ENCODE data around the gene AGMO. TPM values are rescaled to one million over a fixed set of nuclear protein-coding genes. Genes with fewer than 3 reads are reported as not detected.

Gene AGMO
- total and polyA plus RNA-seq, 2 experiments from 2014 or later, result 0.42 to 0.55 TPM

DNA sequence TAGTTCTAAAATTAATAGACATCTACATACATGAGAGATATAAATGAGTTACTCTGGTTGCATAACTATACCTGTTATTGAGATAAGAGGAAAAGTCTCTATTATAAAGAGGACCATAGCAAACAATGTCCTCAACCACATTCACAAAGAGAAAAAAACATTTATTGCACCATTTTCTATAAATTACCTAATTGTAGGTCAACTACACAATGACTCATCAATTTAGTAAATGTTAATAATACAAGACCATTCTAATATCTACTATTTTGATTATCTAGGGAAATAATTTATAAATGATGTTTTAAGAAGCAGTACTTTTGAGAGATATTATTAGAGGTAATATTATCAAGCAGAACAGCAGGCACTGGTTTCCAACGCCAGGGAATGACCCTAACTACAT, 246.1 kb downstream of the AGMO start:
- Histone ChIP-seq H4K20me1 (replicated peaks; ENCODE audit: insufficient read depth) (no peaks in the 10 kb centered on the region), H2AFZ (no peak overlapping the region), H3F3A (replicated peaks; ENCODE audit: low read depth) (no peaks in the 10 kb centered on the region), H3K27ac (ENCODE audit: low read depth) (no peak overlapping the region), H3K27me3 (ENCODE audit: insufficient read depth) (no peaks in the 10 kb centered on the region), H3K4me2 (no peak overlapping the region), H3K9me2 (ENCODE audit: insufficient read depth) (no peaks in the 10 kb centered on the region), H3K79me2 (replicated peaks; ENCODE audit: insufficient read depth) (no peaks in the 10 kb centered on the region), H3K4me1 (ENCODE audit: insufficient read depth) (no peaks in the 10 kb centered on the region), H3K36me3 (ENCODE audit: insufficient read depth) (no peaks in the 10 kb centered on the region), H3K4me3 (no peak overlapping the region)
- TF ChIP-seq, protein P1, sequence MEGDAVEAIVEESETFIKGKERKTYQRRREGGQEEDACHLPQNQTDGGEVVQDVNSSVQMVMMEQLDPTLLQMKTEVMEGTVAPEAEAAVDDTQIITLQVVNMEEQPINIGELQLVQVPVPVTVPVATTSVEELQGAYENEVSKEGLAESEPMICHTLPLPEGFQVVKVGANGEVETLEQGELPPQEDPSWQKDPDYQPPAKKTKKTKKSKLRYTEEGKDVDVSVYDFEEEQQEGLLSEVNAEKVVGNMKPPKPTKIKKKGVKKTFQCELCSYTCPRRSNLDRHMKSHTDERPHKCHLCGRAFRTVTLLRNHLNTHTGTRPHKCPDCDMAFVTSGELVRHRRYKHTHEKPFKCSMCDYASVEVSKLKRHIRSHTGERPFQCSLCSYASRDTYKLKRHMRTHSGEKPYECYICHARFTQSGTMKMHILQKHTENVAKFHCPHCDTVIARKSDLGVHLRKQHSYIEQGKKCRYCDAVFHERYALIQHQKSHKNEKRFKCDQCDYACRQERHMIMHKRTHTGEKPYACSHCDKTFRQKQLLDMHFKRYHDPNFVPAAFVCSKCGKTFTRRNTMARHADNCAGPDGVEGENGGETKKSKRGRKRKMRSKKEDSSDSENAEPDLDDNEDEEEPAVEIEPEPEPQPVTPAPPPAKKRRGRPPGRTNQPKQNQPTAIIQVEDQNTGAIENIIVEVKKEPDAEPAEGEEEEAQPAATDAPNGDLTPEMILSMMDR (conservative IDR thresholded peaks at IDR 0.05; ENCODE audit: low read depth in 2 of 2), result no peak
- TF ChIP-seq STAT1 (IDR thresholded peaks at IDR 0.05; ENCODE audit: unreplicated experiment) (no peak), CREB1 (CRISPR knock-in tag; IDR thresholded peaks at IDR 0.05; ENCODE audit: low read depth) (no peak), POLR2AphosphoS5 (IDR thresholded peaks at IDR 0.05; ENCODE audit: low read depth) (no peak), NANOG (IDR thresholded peaks at IDR 0.05; ENCODE audit: borderline replicate concordance) (no peak)
- TF ChIP-seq, protein P2, sequence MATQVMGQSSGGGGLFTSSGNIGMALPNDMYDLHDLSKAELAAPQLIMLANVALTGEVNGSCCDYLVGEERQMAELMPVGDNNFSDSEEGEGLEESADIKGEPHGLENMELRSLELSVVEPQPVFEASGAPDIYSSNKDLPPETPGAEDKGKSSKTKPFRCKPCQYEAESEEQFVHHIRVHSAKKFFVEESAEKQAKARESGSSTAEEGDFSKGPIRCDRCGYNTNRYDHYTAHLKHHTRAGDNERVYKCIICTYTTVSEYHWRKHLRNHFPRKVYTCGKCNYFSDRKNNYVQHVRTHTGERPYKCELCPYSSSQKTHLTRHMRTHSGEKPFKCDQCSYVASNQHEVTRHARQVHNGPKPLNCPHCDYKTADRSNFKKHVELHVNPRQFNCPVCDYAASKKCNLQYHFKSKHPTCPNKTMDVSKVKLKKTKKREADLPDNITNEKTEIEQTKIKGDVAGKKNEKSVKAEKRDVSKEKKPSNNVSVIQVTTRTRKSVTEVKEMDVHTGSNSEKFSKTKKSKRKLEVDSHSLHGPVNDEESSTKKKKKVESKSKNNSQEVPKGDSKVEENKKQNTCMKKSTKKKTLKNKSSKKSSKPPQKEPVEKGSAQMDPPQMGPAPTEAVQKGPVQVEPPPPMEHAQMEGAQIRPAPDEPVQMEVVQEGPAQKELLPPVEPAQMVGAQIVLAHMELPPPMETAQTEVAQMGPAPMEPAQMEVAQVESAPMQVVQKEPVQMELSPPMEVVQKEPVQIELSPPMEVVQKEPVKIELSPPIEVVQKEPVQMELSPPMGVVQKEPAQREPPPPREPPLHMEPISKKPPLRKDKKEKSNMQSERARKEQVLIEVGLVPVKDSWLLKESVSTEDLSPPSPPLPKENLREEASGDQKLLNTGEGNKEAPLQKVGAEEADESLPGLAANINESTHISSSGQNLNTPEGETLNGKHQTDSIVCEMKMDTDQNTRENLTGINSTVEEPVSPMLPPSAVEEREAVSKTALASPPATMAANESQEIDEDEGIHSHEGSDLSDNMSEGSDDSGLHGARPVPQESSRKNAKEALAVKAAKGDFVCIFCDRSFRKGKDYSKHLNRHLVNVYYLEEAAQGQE (IDR thresholded peaks at IDR 0.05; ENCODE audit: unreplicated experiment), result no peak
- TF ChIP-seq, protein P3, sequence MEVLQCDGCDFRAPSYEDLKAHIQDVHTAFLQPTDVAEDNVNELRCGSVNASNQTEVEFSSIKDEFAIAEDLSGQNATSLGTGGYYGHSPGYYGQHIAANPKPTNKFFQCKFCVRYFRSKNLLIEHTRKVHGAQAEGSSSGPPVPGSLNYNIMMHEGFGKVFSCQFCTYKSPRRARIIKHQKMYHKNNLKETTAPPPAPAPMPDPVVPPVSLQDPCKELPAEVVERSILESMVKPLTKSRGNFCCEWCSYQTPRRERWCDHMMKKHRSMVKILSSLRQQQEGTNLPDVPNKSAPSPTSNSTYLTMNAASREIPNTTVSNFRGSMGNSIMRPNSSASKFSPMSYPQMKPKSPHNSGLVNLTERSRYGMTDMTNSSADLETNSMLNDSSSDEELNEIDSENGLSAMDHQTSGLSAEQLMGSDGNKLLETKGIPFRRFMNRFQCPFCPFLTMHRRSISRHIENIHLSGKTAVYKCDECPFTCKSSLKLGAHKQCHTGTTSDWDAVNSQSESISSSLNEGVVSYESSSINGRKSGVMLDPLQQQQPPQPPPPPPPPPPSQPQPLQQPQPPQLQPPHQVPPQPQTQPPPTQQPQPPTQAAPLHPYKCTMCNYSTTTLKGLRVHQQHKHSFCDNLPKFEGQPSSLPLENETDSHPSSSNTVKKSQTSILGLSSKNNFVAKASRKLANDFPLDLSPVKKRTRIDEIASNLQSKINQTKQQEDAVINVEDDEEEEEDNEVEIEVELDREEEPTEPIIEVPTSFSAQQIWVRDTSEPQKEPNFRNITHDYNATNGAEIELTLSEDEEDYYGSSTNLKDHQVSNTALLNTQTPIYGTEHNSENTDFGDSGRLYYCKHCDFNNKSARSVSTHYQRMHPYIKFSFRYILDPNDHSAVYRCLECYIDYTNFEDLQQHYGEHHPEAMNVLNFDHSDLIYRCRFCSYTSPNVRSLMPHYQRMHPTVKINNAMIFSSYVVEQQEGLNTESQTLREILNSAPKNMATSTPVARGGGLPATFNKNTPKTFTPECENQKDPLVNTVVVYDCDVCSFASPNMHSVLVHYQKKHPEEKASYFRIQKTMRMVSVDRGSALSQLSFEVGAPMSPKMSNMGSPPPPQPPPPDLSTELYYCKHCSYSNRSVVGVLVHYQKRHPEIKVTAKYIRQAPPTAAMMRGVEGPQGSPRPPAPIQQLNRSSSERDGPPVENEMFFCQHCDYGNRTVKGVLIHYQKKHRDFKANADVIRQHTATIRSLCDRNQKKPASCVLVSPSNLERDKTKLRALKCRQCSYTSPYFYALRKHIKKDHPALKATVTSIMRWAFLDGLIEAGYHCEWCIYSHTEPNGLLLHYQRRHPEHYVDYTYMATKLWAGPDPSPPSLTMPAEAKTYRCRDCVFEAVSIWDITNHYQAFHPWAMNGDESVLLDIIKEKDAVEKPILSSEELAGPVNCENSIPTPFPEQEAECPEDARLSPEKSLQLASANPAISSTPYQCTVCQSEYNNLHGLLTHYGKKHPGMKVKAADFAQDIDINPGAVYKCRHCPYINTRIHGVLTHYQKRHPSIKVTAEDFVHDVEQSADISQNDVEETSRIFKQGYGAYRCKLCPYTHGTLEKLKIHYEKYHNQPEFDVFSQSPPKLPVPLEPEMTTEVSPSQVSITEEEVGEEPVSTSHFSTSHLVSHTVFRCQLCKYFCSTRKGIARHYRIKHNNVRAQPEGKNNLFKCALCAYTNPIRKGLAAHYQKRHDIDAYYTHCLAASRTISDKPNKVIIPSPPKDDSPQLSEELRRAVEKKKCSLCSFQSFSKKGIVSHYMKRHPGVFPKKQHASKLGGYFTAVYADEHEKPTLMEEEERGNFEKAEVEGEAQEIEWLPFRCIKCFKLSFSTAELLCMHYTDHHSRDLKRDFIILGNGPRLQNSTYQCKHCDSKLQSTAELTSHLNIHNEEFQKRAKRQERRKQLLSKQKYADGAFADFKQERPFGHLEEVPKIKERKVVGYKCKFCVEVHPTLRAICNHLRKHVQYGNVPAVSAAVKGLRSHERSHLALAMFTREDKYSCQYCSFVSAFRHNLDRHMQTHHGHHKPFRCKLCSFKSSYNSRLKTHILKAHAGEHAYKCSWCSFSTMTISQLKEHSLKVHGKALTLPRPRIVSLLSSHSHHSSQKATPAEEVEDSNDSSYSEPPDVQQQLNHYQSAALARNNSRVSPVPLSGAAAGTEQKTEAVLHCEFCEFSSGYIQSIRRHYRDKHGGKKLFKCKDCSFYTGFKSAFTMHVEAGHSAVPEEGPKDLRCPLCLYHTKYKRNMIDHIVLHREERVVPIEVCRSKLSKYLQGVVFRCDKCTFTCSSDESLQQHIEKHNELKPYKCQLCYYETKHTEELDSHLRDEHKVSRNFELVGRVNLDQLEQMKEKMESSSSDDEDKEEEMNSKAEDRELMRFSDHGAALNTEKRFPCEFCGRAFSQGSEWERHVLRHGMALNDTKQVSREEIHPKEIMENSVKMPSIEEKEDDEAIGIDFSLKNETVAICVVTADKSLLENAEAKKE (CRISPR knock-in tag; IDR thresholded peaks at IDR 0.05), result no peak
- TF ChIP-seq, protein P4, sequence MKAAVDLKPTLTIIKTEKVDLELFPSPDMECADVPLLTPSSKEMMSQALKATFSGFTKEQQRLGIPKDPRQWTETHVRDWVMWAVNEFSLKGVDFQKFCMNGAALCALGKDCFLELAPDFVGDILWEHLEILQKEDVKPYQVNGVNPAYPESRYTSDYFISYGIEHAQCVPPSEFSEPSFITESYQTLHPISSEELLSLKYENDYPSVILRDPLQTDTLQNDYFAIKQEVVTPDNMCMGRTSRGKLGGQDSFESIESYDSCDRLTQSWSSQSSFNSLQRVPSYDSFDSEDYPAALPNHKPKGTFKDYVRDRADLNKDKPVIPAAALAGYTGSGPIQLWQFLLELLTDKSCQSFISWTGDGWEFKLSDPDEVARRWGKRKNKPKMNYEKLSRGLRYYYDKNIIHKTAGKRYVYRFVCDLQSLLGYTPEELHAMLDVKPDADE (IDR thresholded peaks at IDR 0.05), result no peak
- H3K9me3 Mint-ChIP-seq, result peaks cover 3% of the 10 kb centered on the region; the same call in 1 of the 3 replicates
- H3K27ac Mint-ChIP-seq, result no peak overlapping the region
- no peaks in the 10 kb centered on the region for H3K36me3 Mint-ChIP-seq (ENCODE audit: low read depth)
- ATAC-seq, result no peak
- peaks cover 3% of the 10 kb centered on the region for H3K27me3 Mint-ChIP-seq (ENCODE audit: insufficient read depth, low read depth, poor library complexity)
- H3K4me3 Mint-ChIP-seq, result no peak overlapping the region
- no peak for DNase-seq (ENCODE audit: low spot score)
- H3K4me1 Mint-ChIP-seq, result no peaks in the 10 kb centered on the region
